ENCODE results near the gene BLTP1.
"Not testable (repeated sequence)": the region's sequence is repeated elsewhere in the genome, so short reads cannot be mapped to it uniquely, and the experiment has no call there.

DNA sequence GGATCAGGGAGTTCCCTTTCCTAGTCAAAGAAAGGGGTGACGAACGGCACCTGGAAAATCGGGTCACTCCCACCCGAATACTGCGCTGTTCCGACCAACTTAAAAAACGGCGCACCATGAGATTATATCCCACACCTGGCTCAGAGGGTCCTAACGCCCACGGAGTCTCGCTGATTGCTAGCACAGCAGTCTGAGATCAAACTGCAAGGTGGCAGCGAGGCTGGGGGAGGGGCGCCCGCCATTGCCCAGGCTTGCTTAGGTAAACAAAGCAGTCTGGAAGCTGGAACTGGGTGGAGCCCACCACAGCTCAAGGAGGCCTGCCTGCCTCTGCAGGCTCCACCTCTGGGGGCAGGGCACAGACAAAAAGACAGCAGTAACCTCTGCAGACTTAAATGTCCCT is 41.8 kb upstream of the BLTP1 start:
- not testable (repeated sequence) for TF ChIP-seq EZH2 (IDR thresholded peaks at IDR 0.05; ENCODE audit: borderline replicate concordance, low read length)
- TF ChIP-seq, protein P1, sequence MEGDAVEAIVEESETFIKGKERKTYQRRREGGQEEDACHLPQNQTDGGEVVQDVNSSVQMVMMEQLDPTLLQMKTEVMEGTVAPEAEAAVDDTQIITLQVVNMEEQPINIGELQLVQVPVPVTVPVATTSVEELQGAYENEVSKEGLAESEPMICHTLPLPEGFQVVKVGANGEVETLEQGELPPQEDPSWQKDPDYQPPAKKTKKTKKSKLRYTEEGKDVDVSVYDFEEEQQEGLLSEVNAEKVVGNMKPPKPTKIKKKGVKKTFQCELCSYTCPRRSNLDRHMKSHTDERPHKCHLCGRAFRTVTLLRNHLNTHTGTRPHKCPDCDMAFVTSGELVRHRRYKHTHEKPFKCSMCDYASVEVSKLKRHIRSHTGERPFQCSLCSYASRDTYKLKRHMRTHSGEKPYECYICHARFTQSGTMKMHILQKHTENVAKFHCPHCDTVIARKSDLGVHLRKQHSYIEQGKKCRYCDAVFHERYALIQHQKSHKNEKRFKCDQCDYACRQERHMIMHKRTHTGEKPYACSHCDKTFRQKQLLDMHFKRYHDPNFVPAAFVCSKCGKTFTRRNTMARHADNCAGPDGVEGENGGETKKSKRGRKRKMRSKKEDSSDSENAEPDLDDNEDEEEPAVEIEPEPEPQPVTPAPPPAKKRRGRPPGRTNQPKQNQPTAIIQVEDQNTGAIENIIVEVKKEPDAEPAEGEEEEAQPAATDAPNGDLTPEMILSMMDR (IDR thresholded peaks at IDR 0.05; ENCODE audit: low read length), result not testable (repeated sequence)

Data from OCI-LY1 (cell line).